Hepatocyte (in vitro differentiated cells): ENCODE results near the gene BOLA1. TPM values are rescaled to one million over a fixed set of nuclear protein-coding genes. Genes with fewer than 3 reads are reported as not detected.
A peak's percentile ranks its signal among the peaks of the same experiment; 100 is the strongest.

Experiments used
- DNase-seq: peaks from one replicate; pipeline ENCODE4 v3.0.0-alpha.2; 2016; ENCODE audit warnings: low spot score
- H2AFZ ChIP-seq: fragments of 200-600 bp; sonication (generic); 2 replicates; pipeline ENCODE4 v1.6.0; 2016; ENCODE audit warnings: antibody characterized with exemption, mild to moderate bottlenecking
- H3K27ac ChIP-seq: fragments of 200-600 bp; sonication (generic); 2 replicates; pipeline ENCODE4 v1.5.1; 2016; ENCODE audit warnings: mild to moderate bottlenecking
- H3K27me3 ChIP-seq: fragments of 200-600 bp; sonication (generic); 2 replicates; pipeline ENCODE4 v1.6.1; 2016
- H3K36me3 ChIP-seq: fragments of 200-600 bp; sonication (generic); replicated peaks from 2 replicates; pipeline ENCODE4 v1.5.1; 2016; ENCODE audit warnings: low read depth; ENCODE audit not compliant: insufficient read depth
- H3K4me1 ChIP-seq: fragments of 200-600 bp; sonication (generic); 2 replicates; pipeline ENCODE4 v1.5.1; 2016; ENCODE audit warnings: mild to moderate bottlenecking, moderate library complexity; ENCODE audit not compliant: insufficient read depth
- H3K4me2 ChIP-seq: fragments of 200-600 bp; sonication (generic); 2 replicates; pipeline ENCODE4 v1.6.0; 2016
- H3K4me3 ChIP-seq: fragments of 200-600 bp; sonication (generic); 2 replicates; pipeline ENCODE4 v1.5.1; 2016; ENCODE audit warnings: mild to moderate bottlenecking
- H3K79me2 ChIP-seq: fragments of 200-600 bp; sonication (generic); 2 replicates; pipeline ENCODE4 v1.6.0; 2017; ENCODE audit warnings: mild to moderate bottlenecking
- H3K9me2 ChIP-seq: fragments of 200-600 bp; sonication (generic); replicated peaks from 2 replicates; pipeline ENCODE4 v1.6.0; 2017; ENCODE audit warnings: mild to moderate bottlenecking; ENCODE audit not compliant: insufficient read depth
- H3K9me3 ChIP-seq: fragments of 200-600 bp; sonication (generic); 2 replicates; pipeline ENCODE4 v1.5.1; 2016; ENCODE audit warnings: low read depth, mild to moderate bottlenecking
- H4K20me1 ChIP-seq: fragments of 200-600 bp; sonication (generic); 2 replicates; pipeline ENCODE4 v1.6.0; 2016; ENCODE audit warnings: mild to moderate bottlenecking; ENCODE audit not compliant: insufficient read depth, poor library complexity, severe bottlenecking
- CTCF ChIP-seq: fragments of 200-600 bp; sonication (generic); IDR thresholded peaks from 2 replicates; pipeline ENCODE4 v1.5.1; 2016; ENCODE audit warnings: antibody characterized with exemption, mild to moderate bottlenecking; ENCODE audit not compliant: poor library complexity
- EZH2 ChIP-seq: fragments of 200-600 bp; sonication (generic); IDR thresholded peaks from 2 replicates; pipeline ENCODE4 v1.6.1; 2016; ENCODE audit warnings: antibody characterized with exemption, mild to moderate bottlenecking, borderline replicate concordance
- EZH2phosphoT487 ChIP-seq: fragments of 200-600 bp; sonication (generic); IDR thresholded peaks from one replicate; pipeline ENCODE4 v1.6.1; 2018; ENCODE audit warnings: antibody characterized with exemption, mild to moderate bottlenecking, low read depth, moderate library complexity; ENCODE audit not compliant: unreplicated experiment, severe bottlenecking
- WGBS: methylation state at CpG from one replicate; pipeline ENCODE4 v1.1.6; 2016; ENCODE audit warnings: low lambda C conversion rate; ENCODE audit errors: missing lambda C conversion rate; 5-methylcytosine and 5-hydroxymethylcytosine counted together
- polyA plus RNA-seq: library from polyadenylated mRNA; unstranded; fragments of >200 nt; fragmentation: Nextera tagmentation; extraction: Ambion mirVana; gene quantifications from 2 replicates; pipeline ENCODE4 v1.2.1, GENCODE V29; 2016
- total RNA-seq: library from RNA; depleted of rRNA; stranded (reverse); fragments of >200 nt; gene quantifications from 2 replicates; pipeline ENCODE4 v1.2.3, GENCODE V29; 2014

Gene BOLA1
- total and polyA plus RNA-seq, 2 experiments from 2014 or later = 16.1 to 19.0 TPM

GRCh38 chr1:149929856-149930255 is 30.5 kb downstream of the BOLA1 start:
- no peak for TF ChIP-seq CTCF
- no peak for TF ChIP-seq EZH2phosphoT487
- no peak for TF ChIP-seq EZH2
- Histone ChIP-seq H3K27me3 (no peaks in the 10 kb centered on the region), H3K79me2 (peaks cover 32% of the 10 kb centered on the region), H3K36me3 (no peaks in the 10 kb centered on the region), H3K9me3 (no peaks in the 10 kb centered on the region), H3K9me2 (no peaks in the 10 kb centered on the region), H3K27ac (no peak overlapping the region), H3K4me2 (no peak overlapping the region), H3K4me3 (no peak overlapping the region), H2AFZ (no peak overlapping the region), H3K4me1 (peaks cover 28% of the 10 kb centered on the region), H4K20me1 (peaks cover 9% of the 10 kb centered on the region)
- DNase-seq = no peak
- WGBS = 98% methylated on average over 2 of the region's 2 CpGs

- H4K20me1 ChIP-seq = peaks cover 6% of the 10 kb centered on the region
- H3K4me1 ChIP-seq = peaks cover 24% of the 10 kb centered on the region
- no peaks in the 10 kb centered on the region for H3K9me3 ChIP-seq
- H3K27ac ChIP-seq = peak overlapping the region; percentile 13
- no peak overlapping the region for H3K4me3 ChIP-seq
- no peak overlapping the region for H3K4me2 ChIP-seq
- no peak for DNase-seq
- no peaks in the 10 kb centered on the region for H3K27me3 ChIP-seq
- peaks cover 31% of the 10 kb centered on the region for H3K79me2 ChIP-seq
- no peaks in the 10 kb centered on the region for H3K9me2 ChIP-seq
- TF ChIP-seq EZH2phosphoT487 (no peak), EZH2 (no peak), CTCF (no peak)
- no peak overlapping the region for H2AFZ ChIP-seq
- H3K36me3 ChIP-seq = no peaks in the 10 kb centered on the region
- WGBS = 95% methylated on average over 13 of the region's 13 CpGs
These were observed 31.9 kb downstream of the BOLA1 start for GRCh38 chr1:149931212-149931790.

- Histone ChIP-seq H3K4me1 (peaks cover 27% of the 10 kb centered on the region), H3K4me3 (no peak overlapping the region), H3K9me2 (no peaks in the 10 kb centered on the region), H3K9me3 (no peaks in the 10 kb centered on the region), H3K4me2 (no peak overlapping the region), H3K27ac (no peak overlapping the region), H3K36me3 (no peaks in the 10 kb centered on the region), H2AFZ (no peak overlapping the region), H4K20me1 (no peaks in the 10 kb centered on the region), H3K27me3 (no peaks in the 10 kb centered on the region), H3K79me2 (peaks cover 19% of the 10 kb centered on the region)
- no peak for TF ChIP-seq CTCF
- TF ChIP-seq EZH2 = no peak
- TF ChIP-seq EZH2phosphoT487 = no peak
- DNase-seq = no peak
- 84% methylated on average over 8 of the region's 8 CpGs for WGBS
These were observed 33.1 kb downstream of the BOLA1 start for GRCh38 chr1:149932474-149932873.

- H2AFZ ChIP-seq = no peak overlapping the region
- no peak for DNase-seq
- no peaks in the 10 kb centered on the region for H3K9me3 ChIP-seq
- WGBS = 99% methylated on average over 4 of the region's 4 CpGs
- no peak overlapping the region for H3K4me3 ChIP-seq
- no peaks in the 10 kb centered on the region for H3K36me3 ChIP-seq
- TF ChIP-seq CTCF = no peak
- no peak for TF ChIP-seq EZH2phosphoT487
- H3K4me2 ChIP-seq = no peak overlapping the region
- no peaks in the 10 kb centered on the region for H3K9me2 ChIP-seq
- H4K20me1 ChIP-seq = no peaks in the 10 kb centered on the region
- no peak overlapping the region for H3K27ac ChIP-seq
- peaks cover 19% of the 10 kb centered on the region for H3K79me2 ChIP-seq
- H3K4me1 ChIP-seq = peaks cover 34% of the 10 kb centered on the region
- no peaks in the 10 kb centered on the region for H3K27me3 ChIP-seq
These were observed 33.8 kb downstream of the BOLA1 start for GRCh38 chr1:149933208-149933607.
